ENCODE measurements around the gene ZNF276. TPM values are rescaled to one million over a fixed set of nuclear protein-coding genes. Genes with fewer than 3 reads are reported as not detected.

Gene ZNF276
- total and polyA plus RNA-seq, 2 of the 8 experiments (the other 6 are each of a cell fraction or from before 2014, with no cell fraction given) = 6.4 to 9.3 TPM

DNA sequence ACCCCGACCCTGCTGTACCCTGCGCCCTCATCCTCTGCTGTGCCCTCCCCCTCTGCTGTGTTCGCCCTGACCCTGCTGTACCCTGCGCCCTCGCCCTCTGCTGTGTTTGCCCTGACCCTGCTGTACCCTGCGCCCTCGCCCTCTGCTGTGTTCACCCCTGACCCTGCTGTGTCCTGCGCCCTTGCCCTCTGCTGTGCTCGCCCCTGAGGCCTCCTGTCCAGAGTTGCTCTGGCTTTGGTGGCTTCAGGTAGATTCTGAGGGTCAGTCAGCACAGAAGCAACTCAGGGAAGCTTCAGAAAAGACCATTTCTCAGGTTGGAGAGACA, 11.5 kb downstream of the ZNF276 start (continued):
- TF ChIP-seq MAFK (IDR thresholded peaks at IDR 0.05; ENCODE audit: low read depth, low read length) (no peak), CTBP2 (IDR thresholded peaks at IDR 0.05; ENCODE audit: borderline replicate concordance, insufficient read depth, insufficient read length, low read length) (no peak), ASH2L (IDR thresholded peaks at IDR 0.05; ENCODE audit: low read length) (no peak)

All from H1 (cell line).